PC-9 (cell line): Measurements from ENCODE around the gene HIBCH. TPM values are rescaled to one million over a fixed set of nuclear protein-coding genes. Genes with fewer than 3 reads are reported as not detected.

Experiments used
- BruUV-seq: library from RNA; stranded (reverse); fragments of 400-500 nt; replicated peaks from 2 replicates; lab custom pipeline; 2021; lab: Mats Ljungman, UMichigan
- CTCF ChIA-PET: fragments of 300-600 bp; sonication (Branson Sonifier 250); formaldehyde crosslinking; loops from one replicate; lab custom pipeline; 2022; ENCODE audit warnings: antibody characterized with exemption; lab: Charles Lee
- POLR2A ChIA-PET: fragments of 300-600 bp; sonication (Branson Sonifier 250); formaldehyde crosslinking; loops from one replicate; lab custom pipeline; 2022; ENCODE audit warnings: antibody characterized with exemption; ENCODE audit not compliant: unreplicated experiment; lab: Charles Lee
- DNase-seq, 2 experiments: peaks; one replicate each; pipeline versions ENCODE4 v3.0.0 to v3.0.0-alpha.2; 2015 to 2022; ENCODE audit warnings: mixed read lengths in 1 of 2
- H2AFZ ChIP-seq: fragments of 200-600 bp; sonication (generic); 2 replicates; pipeline ENCODE4 v1.8.1; 2017; ENCODE audit warnings: antibody characterized with exemption
- H3F3A ChIP-seq: fragments of 200-600 bp; sonication (generic); 2 replicates; pipeline ENCODE4 v1.8.1; 2017; ENCODE audit warnings: antibody characterized with exemption, mild to moderate bottlenecking, low read depth; ENCODE audit not compliant: insufficient read depth
- H3K27ac ChIP-seq: fragments of 200-600 bp; sonication (generic); 2 replicates; pipeline ENCODE4 v1.6.1; 2016; ENCODE audit warnings: mixed run types
- H3K27me3 ChIP-seq: fragments of 200-600 bp; sonication (generic); 2 replicates; pipeline ENCODE4 v1.6.1; 2016; ENCODE audit warnings: low read depth, mixed run types; ENCODE audit not compliant: insufficient read depth
- H3K36me3 ChIP-seq: fragments of 200-600 bp; sonication (generic); 2 replicates; pipeline ENCODE4 v1.6.1; 2016; ENCODE audit warnings: low read depth, mixed run types
- H3K4me1 ChIP-seq: fragments of 200-600 bp; sonication (generic); replicated peaks from 2 replicates; pipeline ENCODE4 v1.6.1; 2016; ENCODE audit warnings: mixed run types; ENCODE audit not compliant: insufficient read depth
- H3K4me2 ChIP-seq: fragments of 200-600 bp; sonication (generic); 2 replicates; pipeline ENCODE4 v1.6.1; 2017; ENCODE audit warnings: mixed run types
- H3K4me3 ChIP-seq: fragments of 200-600 bp; sonication (generic); 2 replicates; pipeline ENCODE4 v1.6.1; 2016; ENCODE audit warnings: mixed run types
- H3K79me2 ChIP-seq: fragments of 200-600 bp; sonication (generic); 2 replicates; pipeline ENCODE4 v1.6.1; 2017; ENCODE audit warnings: low read depth, mixed run types
- H3K9me2 ChIP-seq: fragments of 200-600 bp; sonication (generic); 2 replicates; pipeline ENCODE4 v1.8.1; 2017; ENCODE audit warnings: mild to moderate bottlenecking; ENCODE audit not compliant: insufficient read depth
- H3K9me3 ChIP-seq: fragments of 200-600 bp; sonication (generic); 2 replicates; pipeline ENCODE4 v1.8.1; 2016; ENCODE audit warnings: low read depth; ENCODE audit not compliant: insufficient read depth
- H4K20me1 ChIP-seq: fragments of 200-600 bp; sonication (generic); 2 replicates; pipeline ENCODE4 v1.8.1; 2017; ENCODE audit not compliant: insufficient read depth
- EZH2 ChIP-seq: fragments of 200-600 bp; sonication (generic); IDR thresholded peaks from 2 replicates; pipeline ENCODE4 v1.8.0; 2017; ENCODE audit warnings: antibody characterized with exemption, low read depth
- intact Hi-C: fragments of 100-400 bp; cut with micrococcal nuclease; formaldehyde crosslinking; loops from one replicate; pipeline ENCODE4 v1.10.0; 2022; ENCODE audit not compliant: unreplicated experiment
- total RNA-seq: library from RNA; stranded (reverse); gene quantifications from 2 replicates; pipeline ENCODE4 v1.2.3, GENCODE V29; 2021
- TF ChIP-seq, protein P1 (sequence below): fragments of 200-600 bp; sonication (generic); conservative IDR thresholded peaks from 2 replicates; pipeline ENCODE4 v1.6.1; 2017; ENCODE audit warnings: mixed run types, antibody characterized with exemption, mild to moderate bottlenecking, moderate library complexity

The HIBCH gene
- total RNA-seq, 1 experiment from 2014 or later = 14.7 TPM

DNA sequence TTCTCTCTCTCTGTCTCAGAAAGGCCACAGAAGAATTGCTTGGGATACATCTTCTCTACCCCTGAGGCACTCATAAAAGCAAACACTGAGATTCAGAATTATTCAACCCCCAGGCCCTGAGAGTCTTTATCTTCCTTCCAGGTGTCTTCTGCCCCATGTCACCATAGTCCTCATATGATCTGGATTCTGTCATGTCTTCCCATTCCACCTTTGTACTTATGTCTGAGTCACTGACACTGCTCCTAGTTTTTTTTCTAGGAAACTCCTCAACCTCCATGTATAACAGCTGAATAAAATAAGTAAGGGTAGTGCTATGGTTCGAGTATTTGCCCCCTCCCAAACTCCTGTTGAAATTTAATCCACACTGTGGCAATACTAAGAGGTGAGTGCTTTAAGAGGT is 11.6 kb downstream of the HIBCH start:
- DNase-seq = no peak
- BruUV-seq = no TSS peak
- CTCF ChIA-PET = no interaction called here
- no peaks in the 10 kb centered on the region for H4K20me1 ChIP-seq
- no peak overlapping the region for H3K4me2 ChIP-seq
- no peak for TF ChIP-seq EZH2
- TF ChIP-seq, protein P1, sequence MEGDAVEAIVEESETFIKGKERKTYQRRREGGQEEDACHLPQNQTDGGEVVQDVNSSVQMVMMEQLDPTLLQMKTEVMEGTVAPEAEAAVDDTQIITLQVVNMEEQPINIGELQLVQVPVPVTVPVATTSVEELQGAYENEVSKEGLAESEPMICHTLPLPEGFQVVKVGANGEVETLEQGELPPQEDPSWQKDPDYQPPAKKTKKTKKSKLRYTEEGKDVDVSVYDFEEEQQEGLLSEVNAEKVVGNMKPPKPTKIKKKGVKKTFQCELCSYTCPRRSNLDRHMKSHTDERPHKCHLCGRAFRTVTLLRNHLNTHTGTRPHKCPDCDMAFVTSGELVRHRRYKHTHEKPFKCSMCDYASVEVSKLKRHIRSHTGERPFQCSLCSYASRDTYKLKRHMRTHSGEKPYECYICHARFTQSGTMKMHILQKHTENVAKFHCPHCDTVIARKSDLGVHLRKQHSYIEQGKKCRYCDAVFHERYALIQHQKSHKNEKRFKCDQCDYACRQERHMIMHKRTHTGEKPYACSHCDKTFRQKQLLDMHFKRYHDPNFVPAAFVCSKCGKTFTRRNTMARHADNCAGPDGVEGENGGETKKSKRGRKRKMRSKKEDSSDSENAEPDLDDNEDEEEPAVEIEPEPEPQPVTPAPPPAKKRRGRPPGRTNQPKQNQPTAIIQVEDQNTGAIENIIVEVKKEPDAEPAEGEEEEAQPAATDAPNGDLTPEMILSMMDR = no peak
- no peaks in the 10 kb centered on the region for H3K9me3 ChIP-seq
- H2AFZ ChIP-seq = no peak overlapping the region
- H3K4me3 ChIP-seq = no peak overlapping the region
- POLR2A ChIA-PET = no interaction called here
- H3K27ac ChIP-seq = no peak overlapping the region
- no peaks in the 10 kb centered on the region for H3K4me1 ChIP-seq
- no peaks in the 10 kb centered on the region for H3F3A ChIP-seq
- H3K79me2 ChIP-seq = no peaks in the 10 kb centered on the region
- no peaks in the 10 kb centered on the region for H3K36me3 ChIP-seq
- intact Hi-C loops = no loop called here
- no peaks in the 10 kb centered on the region for H3K9me2 ChIP-seq
- H3K27me3 ChIP-seq = no peaks in the 10 kb centered on the region

DNA sequence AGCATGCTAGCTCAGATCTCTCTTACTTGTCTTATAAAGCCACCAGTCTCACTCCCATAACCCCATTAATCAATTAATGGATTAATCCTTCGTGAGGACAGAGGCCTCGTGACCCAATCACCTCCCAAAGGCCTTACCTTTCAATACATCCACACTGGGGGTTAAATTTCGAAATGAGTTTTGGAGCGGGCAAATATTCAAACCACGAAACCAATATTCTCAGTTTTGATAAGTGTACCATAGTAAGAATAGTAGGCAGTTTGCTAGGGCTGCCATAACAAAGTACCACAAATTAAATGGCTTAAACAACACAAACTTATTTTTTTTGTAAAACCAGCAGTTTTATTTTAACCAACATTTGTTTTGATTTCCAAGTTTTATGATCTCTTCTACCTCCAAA is 15.2 kb downstream of the HIBCH start:
- Histone ChIP-seq H3K4me1 (no peaks in the 10 kb centered on the region), H3K27ac (no peak overlapping the region), H3K4me3 (no peak overlapping the region), H2AFZ (no peak overlapping the region), H3F3A (no peaks in the 10 kb centered on the region), H3K27me3 (no peaks in the 10 kb centered on the region), H4K20me1 (no peaks in the 10 kb centered on the region), H3K36me3 (no peaks in the 10 kb centered on the region), H3K9me2 (no peaks in the 10 kb centered on the region), H3K79me2 (no peaks in the 10 kb centered on the region), H3K4me2 (no peak overlapping the region), H3K9me3 (no peaks in the 10 kb centered on the region)
- intact Hi-C loops = no loop called here
- no peak for TF ChIP-seq EZH2
- TF ChIP-seq, protein P1 = no peak
- no TSS peak for BruUV-seq
- ChIA-PET CTCF (no interaction called here), POLR2A (no interaction called here)
- no peak for DNase-seq

DNA sequence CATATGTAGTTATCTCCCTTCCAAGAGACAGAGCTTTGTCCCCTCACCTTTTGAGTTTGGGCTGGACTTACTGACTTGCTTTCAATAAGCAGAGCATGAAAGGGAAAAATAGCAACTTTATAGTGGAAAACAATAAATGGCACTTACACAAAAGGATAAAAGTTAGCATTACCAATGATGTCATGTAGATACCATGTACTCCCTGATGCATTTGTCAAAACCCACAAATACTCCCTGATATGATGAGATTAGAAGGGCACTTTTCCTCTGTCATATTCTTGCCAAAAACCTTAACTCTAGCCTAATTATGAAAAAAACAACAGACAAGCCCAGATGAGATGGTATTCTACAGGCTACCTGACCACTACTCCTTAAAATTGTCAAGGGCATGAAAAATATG is 16.0 kb downstream of the HIBCH start:
- H3K9me2 ChIP-seq = no peaks in the 10 kb centered on the region
- CTCF ChIA-PET = no interaction called here
- no peaks in the 10 kb centered on the region for H4K20me1 ChIP-seq
- H3K79me2 ChIP-seq = no peaks in the 10 kb centered on the region
- no TSS peak for BruUV-seq
- POLR2A ChIA-PET = no interaction called here
- no peaks in the 10 kb centered on the region for H3K36me3 ChIP-seq
- DNase-seq = no peak
- H3K9me3 ChIP-seq = no peaks in the 10 kb centered on the region
- H3F3A ChIP-seq = no peaks in the 10 kb centered on the region
- H3K4me1 ChIP-seq = no peaks in the 10 kb centered on the region
- H3K4me2 ChIP-seq = no peak overlapping the region
- H3K27me3 ChIP-seq = no peaks in the 10 kb centered on the region
- no peak overlapping the region for H3K4me3 ChIP-seq
- TF ChIP-seq, protein P1 = no peak
- no peak for TF ChIP-seq EZH2
- no peak overlapping the region for H3K27ac ChIP-seq
- intact Hi-C loops = no loop called here
- no peak overlapping the region for H2AFZ ChIP-seq
